ENCODE results near the gene SUFU. TPM values are rescaled to one million over a fixed set of nuclear protein-coding genes. Genes with fewer than 3 reads are reported as not detected.
A peak's percentile ranks its signal among the peaks of the same experiment; 100 is the strongest.

Gene SUFU
- total and polyA plus RNA-seq, 2 of the 13 experiments (the other 11 are each of a cell fraction or from before 2014, with no cell fraction given), result 2.9 to 5.5 TPM

DNA sequence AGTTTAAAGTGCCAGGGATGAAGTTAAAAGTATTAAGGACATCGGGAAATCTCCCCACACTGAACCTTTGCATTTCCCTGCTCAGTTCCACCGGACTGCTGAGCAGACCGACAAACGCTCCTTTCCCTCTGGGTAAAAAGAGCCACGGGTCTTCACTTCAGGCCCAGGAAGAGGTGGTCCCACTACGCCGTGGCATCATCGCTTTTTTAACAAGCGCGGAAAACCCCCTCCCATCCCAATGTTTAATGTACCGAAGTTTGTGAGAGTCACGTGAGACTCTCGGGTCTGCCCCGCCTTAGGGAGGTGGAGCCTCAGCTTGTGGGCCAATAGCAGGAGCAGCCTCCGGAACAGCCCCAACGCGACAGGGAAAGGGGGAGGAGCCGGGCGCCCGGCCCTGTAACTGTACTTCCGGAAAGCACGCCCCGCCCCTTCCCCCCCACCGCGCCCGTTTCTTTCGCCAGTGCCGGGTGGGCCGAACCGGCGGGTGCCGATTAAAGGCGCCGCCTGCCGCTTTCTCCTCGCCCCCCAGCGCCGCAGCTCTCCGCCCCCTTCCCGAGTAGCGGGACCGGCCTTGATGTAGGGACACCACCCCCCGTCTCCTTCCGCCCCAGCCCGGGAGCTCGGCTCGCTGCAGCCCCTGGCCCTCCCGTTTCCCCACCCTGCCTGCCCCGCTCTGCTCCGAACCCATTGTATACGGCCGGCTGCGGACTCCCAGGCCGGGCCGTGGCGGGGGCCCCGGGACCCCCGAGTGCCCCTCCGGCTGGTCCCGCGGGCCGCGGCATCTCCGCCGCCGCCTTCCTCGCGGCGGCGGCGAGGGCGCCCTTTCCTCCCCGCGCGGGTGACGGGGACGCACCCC, 138.3 kb downstream of the SUFU start (continued):
- TF ChIP-seq RXRB (CRISPR knock-in tag; IDR thresholded peaks at IDR 0.05; ENCODE audit: borderline replicate concordance), result peak; percentile 23; the same call in 1 of the 2 replicates
- TF ChIP-seq MIXL1 (CRISPR knock-in tag; IDR thresholded peaks at IDR 0.05), result no peak; the same call in 1 of the 2 replicates
- peak; percentile 75 for TF ChIP-seq ZNF772 (CRISPR knock-in tag; IDR thresholded peaks at IDR 0.05)
- TF ChIP-seq LCORL (IDR thresholded peaks at IDR 0.05), result no peak
- peak; percentile 56; the same call in 1 of the 2 replicates for TF ChIP-seq LCORL (CRISPR knock-in tag; IDR thresholded peaks at IDR 0.05)
- no peak for TF ChIP-seq ZMYM2 (CRISPR knock-in tag; IDR thresholded peaks at IDR 0.05)
- TF ChIP-seq ZNF556 (CRISPR knock-in tag; IDR thresholded peaks at IDR 0.05; ENCODE audit: borderline replicate concordance), result peak; percentile 75; the same call in 1 of the 2 replicates
- no peak for TF ChIP-seq GTF3A (CRISPR knock-in tag; conservative IDR thresholded peaks at IDR 0.05)
- TF ChIP-seq SP1 (IDR thresholded peaks at IDR 0.05), result no peak
- TF ChIP-seq SP1 (CRISPR knock-in tag; IDR thresholded peaks at IDR 0.05), result peak; percentile 88
- peak; percentile 93 for TF ChIP-seq HNRNPK (IDR thresholded peaks at IDR 0.05; ENCODE audit: low read depth, low read length, poor library complexity, severe bottlenecking)
- no peak for TF ChIP-seq FOXA1 (IDR thresholded peaks at IDR 0.05)
- TF ChIP-seq FOXA1 (CRISPR knock-in tag; IDR thresholded peaks at IDR 0.05), result no peak
- TF ChIP-seq YEATS4 (CRISPR knock-in tag; IDR thresholded peaks at IDR 0.05; ENCODE audit: borderline replicate concordance), result peak; percentile 53; the same call in 1 of the 2 replicates
- TF ChIP-seq, protein P1, sequence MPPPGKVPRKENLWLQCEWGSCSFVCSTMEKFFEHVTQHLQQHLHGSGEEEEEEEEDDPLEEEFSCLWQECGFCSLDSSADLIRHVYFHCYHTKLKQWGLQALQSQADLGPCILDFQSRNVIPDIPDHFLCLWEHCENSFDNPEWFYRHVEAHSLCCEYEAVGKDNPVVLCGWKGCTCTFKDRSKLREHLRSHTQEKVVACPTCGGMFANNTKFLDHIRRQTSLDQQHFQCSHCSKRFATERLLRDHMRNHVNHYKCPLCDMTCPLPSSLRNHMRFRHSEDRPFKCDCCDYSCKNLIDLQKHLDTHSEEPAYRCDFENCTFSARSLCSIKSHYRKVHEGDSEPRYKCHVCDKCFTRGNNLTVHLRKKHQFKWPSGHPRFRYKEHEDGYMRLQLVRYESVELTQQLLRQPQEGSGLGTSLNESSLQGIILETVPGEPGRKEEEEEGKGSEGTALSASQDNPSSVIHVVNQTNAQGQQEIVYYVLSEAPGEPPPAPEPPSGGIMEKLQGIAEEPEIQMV (CRISPR knock-in tag; IDR thresholded peaks at IDR 0.05; ENCODE audit: low read depth), result peak; percentile 25; the same call in 1 of the 2 replicates
- peak; percentile 70; the same call in 1 of the 2 replicates for TF ChIP-seq MAZ (IDR thresholded peaks at IDR 0.05; ENCODE audit: borderline replicate concordance, low read depth, low read length)
- peak; percentile 76 for TF ChIP-seq MAZ (CRISPR knock-in tag; IDR thresholded peaks at IDR 0.05; ENCODE audit: low read depth)
- no peak for TF ChIP-seq ZNF720 (CRISPR knock-in tag; IDR thresholded peaks at IDR 0.05)
- no peak for TF ChIP-seq SP140L (CRISPR knock-in tag; IDR thresholded peaks at IDR 0.05; ENCODE audit: borderline replicate concordance)
- peak; percentile 47; the same call in 1 of the 2 replicates for TF ChIP-seq KDM5A (IDR thresholded peaks at IDR 0.05; ENCODE audit: borderline replicate concordance, low read length)
- TF ChIP-seq ZNF564 (CRISPR knock-in tag; IDR thresholded peaks at IDR 0.05), result peak; percentile 63; the same call in 1 of the 2 replicates
- TF ChIP-seq, protein P2, sequence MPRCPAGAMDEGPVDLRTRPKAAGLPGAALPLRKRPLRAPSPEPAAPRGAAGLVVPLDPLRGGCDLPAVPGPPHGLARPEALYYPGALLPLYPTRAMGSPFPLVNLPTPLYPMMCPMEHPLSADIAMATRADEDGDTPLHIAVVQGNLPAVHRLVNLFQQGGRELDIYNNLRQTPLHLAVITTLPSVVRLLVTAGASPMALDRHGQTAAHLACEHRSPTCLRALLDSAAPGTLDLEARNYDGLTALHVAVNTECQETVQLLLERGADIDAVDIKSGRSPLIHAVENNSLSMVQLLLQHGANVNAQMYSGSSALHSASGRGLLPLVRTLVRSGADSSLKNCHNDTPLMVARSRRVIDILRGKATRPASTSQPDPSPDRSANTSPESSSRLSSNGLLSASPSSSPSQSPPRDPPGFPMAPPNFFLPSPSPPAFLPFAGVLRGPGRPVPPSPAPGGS (CRISPR knock-in tag; IDR thresholded peaks at IDR 0.05), result no peak
- no peak for TF ChIP-seq WIZ (CRISPR knock-in tag; IDR thresholded peaks at IDR 0.05)
- no peak for TF ChIP-seq ZNF10 (CRISPR knock-in tag; IDR thresholded peaks at IDR 0.05; ENCODE audit: borderline replicate concordance, low read depth)
- TF ChIP-seq, protein P3, sequence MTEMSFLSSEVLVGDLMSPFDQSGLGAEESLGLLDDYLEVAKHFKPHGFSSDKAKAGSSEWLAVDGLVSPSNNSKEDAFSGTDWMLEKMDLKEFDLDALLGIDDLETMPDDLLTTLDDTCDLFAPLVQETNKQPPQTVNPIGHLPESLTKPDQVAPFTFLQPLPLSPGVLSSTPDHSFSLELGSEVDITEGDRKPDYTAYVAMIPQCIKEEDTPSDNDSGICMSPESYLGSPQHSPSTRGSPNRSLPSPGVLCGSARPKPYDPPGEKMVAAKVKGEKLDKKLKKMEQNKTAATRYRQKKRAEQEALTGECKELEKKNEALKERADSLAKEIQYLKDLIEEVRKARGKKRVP (CRISPR knock-in tag; IDR thresholded peaks at IDR 0.05), result no peak
- no peak for TF ChIP-seq ZNF616 (CRISPR knock-in tag; IDR thresholded peaks at IDR 0.05; ENCODE audit: low read depth)
- TF ChIP-seq ZNF781 (CRISPR knock-in tag; IDR thresholded peaks at IDR 0.05; ENCODE audit: borderline replicate concordance, not compliant biosample characterization), result no peak
- peak; percentile 90 for TF ChIP-seq SRSF1 (optimal IDR thresholded peaks at IDR 0.05; ENCODE audit: low read depth, low read length)

Measured in HepG2 (cell line).